Effector memory CD8-positive, alpha-beta T cell (primary cell): ENCODE measurements around the gene CDH4.

Source experiments
- ATAC-seq: fragments of 150-1000 bp; cut with Tn5 transposase; replicated peaks from 2 replicates; pipeline ENCODE4 v1.10.0; 2021; ENCODE audit warnings: mild to moderate bottlenecking, moderate library complexity
- DNase-seq, 3 experiments: peaks; one replicate each; pipeline ENCODE4 v3.0.0; 2021
- H3K27ac Mint-ChIP-seq, 2 donors: one replicate each; pipeline ENCODE4 v1.8.0; 2022; ENCODE audit warnings: mild to moderate bottlenecking in 2 of 2, mixed read lengths in 2 of 2, moderate library complexity in 2 of 2
- H3K27me3 Mint-ChIP-seq, 2 donors: one replicate each; pipeline ENCODE4 v1.8.0; 2022; ENCODE audit warnings: mixed read lengths in 2 of 2
- H3K36me3 Mint-ChIP-seq: one replicate; pipeline ENCODE4 v1.8.0; 2022; ENCODE audit warnings: mild to moderate bottlenecking, moderate library complexity, mixed read lengths; ENCODE audit not compliant: insufficient read depth
- H3K4me1 Mint-ChIP-seq, 2 donors: one replicate each; pipeline ENCODE4 v1.8.0; 2022; ENCODE audit warnings: low read depth in 2 of 2, mixed read lengths in 2 of 2
- H3K4me3 Mint-ChIP-seq, 2 donors: one replicate each; pipeline ENCODE4 v1.8.0; 2022; ENCODE audit warnings: mild to moderate bottlenecking in 2 of 2, mixed read lengths in 2 of 2, moderate library complexity in 2 of 2
- H3K9me3 Mint-ChIP-seq, 2 donors: one replicate each; pipeline ENCODE4 v1.8.0; 2022; ENCODE audit warnings: mixed read lengths in 2 of 2

Gene CDH4

DNA sequence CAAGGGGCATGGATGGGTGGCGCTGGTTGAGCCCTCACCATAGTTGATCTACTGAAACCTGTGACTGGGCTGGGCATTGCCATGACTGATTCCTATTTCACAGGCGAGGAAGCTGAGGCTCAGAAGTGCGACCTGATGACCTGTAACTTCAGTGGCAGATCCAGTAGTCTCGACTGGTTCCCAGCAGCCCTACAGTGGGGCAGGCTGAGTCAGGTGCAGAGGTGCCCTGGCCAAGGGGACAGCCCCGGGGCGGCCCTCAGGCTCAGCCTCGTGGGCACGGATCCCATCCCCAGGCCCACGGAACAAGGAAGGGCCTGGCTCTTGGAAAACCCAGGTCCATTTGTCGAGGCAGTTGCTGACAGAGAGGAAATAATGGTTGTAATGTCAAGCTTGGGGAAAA is 283.0 kb downstream of the CDH4 start:
- H3K9me3 Mint-ChIP-seq = no peaks in the 10 kb centered on the region
- no peak overlapping the region for H3K4me3 Mint-ChIP-seq
- ATAC-seq (no peak), DNase-seq (no peak)
- no peaks in the 10 kb centered on the region for H3K4me1 Mint-ChIP-seq
- no peak overlapping the region for H3K27ac Mint-ChIP-seq
- H3K36me3 Mint-ChIP-seq = no peaks in the 10 kb centered on the region
- H3K27me3 Mint-ChIP-seq = peaks cover 0 to 16% of the 10 kb centered on the region in 2 donors

DNA sequence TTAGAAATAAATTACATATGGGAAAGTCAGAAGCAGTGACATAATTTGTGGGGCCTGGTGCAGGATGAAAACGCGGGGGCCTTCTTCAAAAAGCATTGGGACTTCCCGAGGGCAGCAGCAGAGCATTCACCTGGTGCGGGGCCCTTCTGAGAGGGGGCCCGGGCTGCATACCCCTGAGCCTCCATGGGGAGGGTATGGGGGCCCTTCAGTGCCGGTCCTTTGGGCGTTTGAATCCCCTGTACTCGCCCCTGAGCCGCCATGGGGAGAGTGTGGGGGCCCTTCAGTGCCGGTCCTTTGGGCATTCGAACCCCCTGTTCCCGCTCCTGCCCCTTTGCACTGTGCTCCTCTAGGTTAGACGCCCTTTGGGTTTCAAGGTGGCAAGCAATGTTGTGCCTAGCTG is 283.5 kb downstream of the CDH4 start:
- Mint-ChIP-seq H3K27ac (no peak overlapping the region), H3K27me3 (peaks cover 0 to 11% of the 10 kb centered on the region in 2 donors), H3K4me1 (no peaks in the 10 kb centered on the region), H3K9me3 (no peaks in the 10 kb centered on the region), H3K4me3 (no peak overlapping the region), H3K36me3 (no peaks in the 10 kb centered on the region)
- ATAC-seq = no peak
- no peak for DNase-seq

DNA sequence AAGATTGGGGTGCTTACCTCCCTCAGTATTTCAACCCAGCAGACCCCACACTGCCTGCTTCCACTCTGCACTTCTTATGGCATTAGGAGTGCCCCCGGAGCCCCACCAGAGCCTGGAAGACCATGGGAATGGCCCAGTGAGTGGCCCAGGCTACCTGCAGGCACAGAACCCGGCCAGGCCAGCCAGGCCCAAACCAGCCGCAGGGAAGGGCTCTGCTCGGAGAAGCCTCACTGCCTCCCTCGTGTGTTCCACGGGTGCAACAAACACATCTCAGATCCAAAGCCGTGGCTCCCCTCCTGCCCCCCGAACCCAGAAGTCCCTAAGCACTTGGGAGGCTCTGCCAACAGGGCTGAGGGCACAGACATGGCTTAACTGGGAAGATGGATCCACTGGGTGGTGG is 283.9 kb downstream of the CDH4 start:
- H3K36me3 Mint-ChIP-seq = no peaks in the 10 kb centered on the region
- peaks cover 0 to 9% of the 10 kb centered on the region in 2 donors for H3K27me3 Mint-ChIP-seq
- H3K4me3 Mint-ChIP-seq = no peak overlapping the region
- no peak for DNase-seq
- H3K27ac Mint-ChIP-seq = no peak overlapping the region
- no peaks in the 10 kb centered on the region for H3K9me3 Mint-ChIP-seq
- no peak for ATAC-seq
- no peaks in the 10 kb centered on the region for H3K4me1 Mint-ChIP-seq

DNA sequence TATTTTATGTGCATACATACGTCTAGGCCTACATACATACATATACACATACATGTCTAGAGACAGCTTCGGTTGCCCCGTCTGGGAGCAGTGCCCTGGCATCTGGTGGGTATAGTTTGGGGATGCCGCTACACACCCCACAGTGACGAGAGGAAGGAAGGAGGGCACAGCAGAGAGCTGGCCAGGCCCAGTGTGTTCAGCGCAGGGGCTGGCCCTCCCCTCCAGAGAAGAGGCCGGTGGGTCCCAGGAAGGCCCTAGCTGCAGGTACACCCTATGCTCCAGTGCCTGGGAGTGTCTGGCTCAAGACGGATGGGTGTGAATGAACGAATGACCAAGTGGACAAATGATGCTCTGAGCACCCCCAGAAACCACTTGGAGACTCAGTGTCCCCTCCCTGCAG is 284.6 kb downstream of the CDH4 start:
- H3K36me3 Mint-ChIP-seq = no peaks in the 10 kb centered on the region
- no peak for DNase-seq
- H3K27ac Mint-ChIP-seq = no peak overlapping the region
- no peaks in the 10 kb centered on the region for H3K4me1 Mint-ChIP-seq
- H3K27me3 Mint-ChIP-seq = peaks cover 0 to 9% of the 10 kb centered on the region in 2 donors
- H3K4me3 Mint-ChIP-seq = no peak overlapping the region
- ATAC-seq = no peak
- no peaks in the 10 kb centered on the region for H3K9me3 Mint-ChIP-seq

DNA sequence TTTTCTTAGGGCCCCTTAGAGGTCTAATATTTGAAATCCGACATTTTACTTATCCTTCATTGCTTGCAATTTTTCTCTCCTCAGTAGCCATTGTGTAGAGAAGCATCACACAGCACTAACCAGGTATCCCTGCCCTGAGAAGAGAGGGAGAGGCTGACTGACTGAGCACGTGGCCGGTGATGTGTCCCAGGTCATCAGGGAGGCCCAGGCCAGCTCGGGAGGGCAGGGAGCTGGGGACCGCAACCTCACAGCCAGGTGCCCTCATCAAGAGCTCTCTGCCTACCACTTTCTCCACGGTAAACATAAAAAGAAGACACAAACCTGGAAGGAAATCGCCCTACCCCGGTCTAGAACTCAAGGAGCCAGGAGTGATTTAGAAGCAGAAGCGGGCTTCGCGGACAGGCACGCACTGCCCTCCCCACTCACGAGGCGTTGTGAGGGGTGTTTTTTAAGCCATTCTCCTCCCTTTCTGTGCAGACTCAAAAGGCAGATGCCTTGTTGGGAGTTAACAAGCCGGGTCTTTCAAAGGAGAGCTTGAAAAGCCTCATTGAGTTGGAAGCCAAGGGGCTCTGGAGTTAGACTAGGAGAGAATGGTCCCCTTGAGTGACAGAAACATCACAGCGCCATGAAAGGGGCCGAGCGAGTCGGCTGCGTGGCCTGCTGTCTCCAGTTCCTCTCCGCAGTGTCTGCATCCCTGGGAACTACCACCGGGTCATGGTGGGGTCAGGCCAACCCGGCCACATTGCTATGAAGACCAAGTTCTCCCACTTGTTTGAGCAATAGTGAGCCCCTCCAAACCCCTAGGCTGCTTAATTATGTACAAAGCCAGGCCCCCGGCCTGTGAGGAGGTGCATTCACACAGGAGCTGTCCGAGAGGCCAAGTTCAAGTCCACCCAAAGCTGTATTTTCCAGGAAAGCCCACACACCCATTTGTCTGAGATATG is 285.4 kb downstream of the CDH4 start:
- no peaks in the 10 kb centered on the region for H3K36me3 Mint-ChIP-seq
- DNase-seq (no peak), ATAC-seq (no peak)
- no peak overlapping the region for H3K27ac Mint-ChIP-seq
- no peaks in the 10 kb centered on the region for H3K9me3 Mint-ChIP-seq
- H3K4me3 Mint-ChIP-seq = no peak overlapping the region
- H3K27me3 Mint-ChIP-seq = peaks cover 0 to 5% of the 10 kb centered on the region in 2 donors
- no peaks in the 10 kb centered on the region for H3K4me1 Mint-ChIP-seq

DNA sequence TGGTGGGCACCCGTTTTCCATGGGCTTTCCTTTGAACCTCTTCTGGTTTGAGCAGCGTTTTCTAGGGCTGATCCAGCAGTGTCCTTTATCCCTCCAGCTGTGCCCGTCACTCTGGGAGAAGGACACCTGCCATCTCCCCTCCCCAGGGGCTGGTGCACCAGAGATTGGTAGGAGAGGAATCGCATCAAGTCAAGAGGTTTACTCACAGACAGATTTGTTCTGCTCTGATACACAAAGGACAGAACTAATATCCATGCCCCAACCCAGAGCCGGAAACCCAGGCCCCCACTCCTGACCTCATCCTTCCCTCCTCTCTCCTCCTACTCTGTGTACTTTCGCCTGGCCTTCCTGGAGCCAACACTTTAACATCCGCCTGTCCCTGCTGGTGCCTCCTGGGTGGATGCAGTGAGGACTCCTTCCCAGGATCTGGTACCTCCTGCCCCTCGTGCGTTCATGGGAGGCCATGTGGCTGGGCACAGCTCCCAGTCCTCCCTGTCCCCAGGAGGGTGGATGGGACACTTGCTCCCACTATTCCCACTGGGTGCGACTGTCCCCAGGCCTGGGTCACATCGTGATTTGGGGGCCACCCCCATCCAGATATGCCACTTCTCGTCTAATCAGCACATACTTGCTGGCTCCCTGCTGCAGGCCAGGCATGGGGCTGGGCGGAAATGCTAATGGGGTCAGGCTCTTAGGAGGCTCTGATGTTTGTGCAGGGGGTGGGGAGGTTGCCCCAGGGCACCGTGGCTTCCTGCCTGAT is 286.3 kb downstream of the CDH4 start:
- no peaks in the 10 kb centered on the region for H3K36me3 Mint-ChIP-seq
- no peaks in the 10 kb centered on the region for H3K4me1 Mint-ChIP-seq
- no peak overlapping the region for H3K4me3 Mint-ChIP-seq
- DNase-seq (no peak), ATAC-seq (no peak)
- no peak overlapping the region for H3K27ac Mint-ChIP-seq
- no peaks in the 10 kb centered on the region for H3K9me3 Mint-ChIP-seq
- H3K27me3 Mint-ChIP-seq = no peaks in the 10 kb centered on the region

DNA sequence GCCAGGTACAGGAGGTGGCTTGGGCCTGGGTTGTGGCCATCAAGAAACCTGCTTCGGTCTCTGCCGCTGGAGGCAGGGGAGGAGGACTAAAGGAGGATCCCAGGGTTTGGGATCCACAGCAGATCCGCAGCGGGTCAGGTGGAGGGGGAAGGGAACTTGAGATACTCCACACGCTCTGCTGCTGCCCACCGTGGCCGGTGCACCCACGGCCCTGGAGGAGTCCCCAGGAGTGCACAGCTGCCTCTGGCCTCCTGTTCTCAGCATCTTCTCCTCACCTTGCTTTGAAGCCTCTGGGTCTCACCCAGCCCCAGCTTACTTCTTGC is 286.8 kb downstream of the CDH4 start:
- ATAC-seq (no peak), DNase-seq (no peak)
- Mint-ChIP-seq H3K4me3 (no peak overlapping the region), H3K36me3 (peaks cover 4% of the 10 kb centered on the region), H3K9me3 (no peaks in the 10 kb centered on the region), H3K27ac (no peak overlapping the region), H3K27me3 (no peaks in the 10 kb centered on the region), H3K4me1 (no peaks in the 10 kb centered on the region)

DNA sequence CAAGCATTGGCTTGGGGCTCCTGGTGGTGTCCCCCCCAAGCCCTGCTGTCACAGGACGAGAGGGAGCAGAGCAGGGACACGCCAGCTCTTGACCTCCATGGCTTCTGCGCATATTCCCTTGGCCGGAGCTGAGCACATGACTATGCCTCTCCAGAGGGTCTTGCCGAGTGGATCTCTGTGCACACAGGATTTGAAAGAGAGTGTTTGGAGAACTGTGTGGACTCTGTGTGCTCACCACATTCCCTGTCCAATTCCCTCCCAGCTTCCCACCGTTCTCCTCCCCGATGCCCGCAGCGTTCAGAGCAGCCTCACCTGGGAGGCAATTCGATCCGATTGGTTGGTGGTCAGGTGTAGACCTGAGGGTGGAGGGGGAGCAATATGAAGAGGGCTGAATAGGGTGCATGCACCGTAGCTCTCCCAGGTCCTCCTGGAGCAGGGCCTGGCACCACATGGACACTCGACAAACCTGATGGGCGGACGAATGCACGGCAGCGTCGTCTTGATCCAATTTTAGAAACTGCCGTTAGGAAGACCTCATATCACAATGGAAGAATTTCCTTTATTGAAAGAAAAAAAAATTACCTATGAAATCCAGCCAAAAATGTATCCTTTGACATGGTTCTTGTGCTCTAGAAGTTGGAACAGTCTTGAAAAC is 287.8 kb downstream of the CDH4 start:
- DNase-seq = no peak
- ATAC-seq = no peak
- Mint-ChIP-seq H3K36me3 (peaks cover 6% of the 10 kb centered on the region), H3K9me3 (no peaks in the 10 kb centered on the region), H3K4me3 (no peak overlapping the region), H3K4me1 (no peaks in the 10 kb centered on the region), H3K27me3 (no peaks in the 10 kb centered on the region), H3K27ac (no peak overlapping the region)

DNA sequence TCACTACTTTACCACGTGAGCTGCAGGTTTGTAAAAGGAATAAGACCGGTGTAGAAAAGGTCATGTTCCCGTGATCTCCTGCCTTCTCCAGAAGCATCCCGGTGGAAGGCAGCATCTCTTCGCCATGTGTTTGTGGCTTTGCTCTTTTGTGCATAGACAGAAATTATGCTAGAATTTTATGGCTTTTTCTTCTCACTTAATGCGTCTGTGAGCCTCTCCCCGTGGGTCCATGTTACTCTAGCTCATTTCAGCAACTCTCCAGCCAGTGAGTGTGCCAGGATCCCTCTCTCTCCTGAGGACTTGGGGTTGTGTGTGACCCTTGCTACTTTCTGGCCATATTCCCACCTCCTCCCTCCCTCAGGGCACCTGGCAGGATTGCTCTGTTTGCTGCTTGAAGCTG is 289.5 kb downstream of the CDH4 start:
- no peak for DNase-seq
- H3K4me1 Mint-ChIP-seq = no peaks in the 10 kb centered on the region
- no peak overlapping the region for H3K27ac Mint-ChIP-seq
- H3K9me3 Mint-ChIP-seq = peaks cover 0 to 8% of the 10 kb centered on the region in 2 donors
- no peak overlapping the region for H3K4me3 Mint-ChIP-seq
- H3K27me3 Mint-ChIP-seq = no peaks in the 10 kb centered on the region
- H3K36me3 Mint-ChIP-seq = peaks cover 6% of the 10 kb centered on the region
- no peak for ATAC-seq

DNA sequence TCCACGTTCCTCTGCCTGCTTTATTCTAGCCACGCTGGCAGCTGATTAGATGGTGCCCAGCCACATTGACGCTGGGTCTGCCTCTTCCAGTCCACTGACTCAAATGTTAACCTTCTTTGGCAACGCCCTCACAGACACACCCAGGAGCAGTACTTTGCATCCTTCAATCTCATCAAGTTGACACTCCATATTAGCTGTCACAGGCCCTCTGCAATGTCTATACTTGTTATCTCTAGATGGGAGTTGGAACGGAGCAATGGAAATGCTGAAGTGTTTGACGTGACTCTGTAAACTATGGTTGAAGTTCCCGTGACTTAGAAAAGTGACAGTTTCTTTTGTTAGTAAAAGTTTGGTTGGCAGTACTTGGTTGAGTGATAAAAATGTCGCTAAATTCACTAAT is 291.0 kb downstream of the CDH4 start:
- ATAC-seq = no peak
- DNase-seq = no peak
- H3K36me3 Mint-ChIP-seq = peaks cover 6% of the 10 kb centered on the region

DNA sequence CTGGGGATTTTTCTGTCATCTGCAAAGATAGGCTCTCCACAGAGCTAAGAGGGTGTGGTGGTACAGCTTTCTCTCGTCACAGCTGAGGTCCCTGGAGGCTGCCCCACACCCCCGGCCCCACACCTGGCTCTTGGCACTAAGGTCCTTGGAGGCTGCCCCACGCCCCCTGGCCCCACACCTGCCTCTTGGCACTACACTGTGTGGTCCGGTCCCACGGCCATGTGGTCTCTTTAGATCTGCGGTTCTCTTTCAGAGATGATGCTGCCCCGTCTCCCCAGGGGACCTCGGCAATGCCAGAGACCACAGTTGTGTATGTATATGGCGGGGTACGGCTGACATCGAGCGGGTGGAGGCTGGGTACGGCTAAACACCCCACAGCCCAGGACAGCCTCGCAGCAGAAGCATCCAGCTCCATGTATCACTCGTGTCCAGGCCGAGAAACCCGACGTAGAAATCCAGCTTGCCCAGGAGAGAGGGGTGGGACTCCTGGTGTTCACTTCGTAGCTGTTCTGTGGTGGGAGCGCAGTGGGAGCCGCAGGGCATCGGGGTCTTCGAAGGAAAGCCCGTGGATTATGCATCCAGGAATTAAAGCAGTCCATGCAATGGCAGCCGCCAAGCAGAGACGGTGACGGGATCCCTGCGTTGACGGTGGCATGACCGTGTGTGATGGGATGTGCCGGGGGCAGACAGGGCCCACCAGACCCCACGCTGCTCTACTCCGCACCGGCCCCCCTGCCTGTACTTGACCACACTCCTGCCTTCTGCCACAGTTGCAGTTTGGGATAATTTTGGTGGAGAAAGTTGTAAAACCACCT is 292.1 kb downstream of the CDH4 start:
- Mint-ChIP-seq H3K4me1 (no peaks in the 10 kb centered on the region), H3K4me3 (no peak overlapping the region), H3K36me3 (peaks cover 6% of the 10 kb centered on the region), H3K27ac (no peak overlapping the region), H3K9me3 (peaks cover 0 to 8% of the 10 kb centered on the region in 2 donors), H3K27me3 (peaks cover 0 to 14% of the 10 kb centered on the region in 2 donors)
- ATAC-seq (no peak), DNase-seq (no peak)

More for the DNA sequence above, 291.0 kb downstream of the CDH4 start:
- Mint-ChIP-seq H3K9me3 (peaks cover 0 to 8% of the 10 kb centered on the region in 2 donors), H3K4me1 (no peaks in the 10 kb centered on the region), H3K27me3 (peaks cover 0 to 4% of the 10 kb centered on the region in 2 donors), H3K4me3 (no peak overlapping the region), H3K27ac (no peak overlapping the region)

DNA sequence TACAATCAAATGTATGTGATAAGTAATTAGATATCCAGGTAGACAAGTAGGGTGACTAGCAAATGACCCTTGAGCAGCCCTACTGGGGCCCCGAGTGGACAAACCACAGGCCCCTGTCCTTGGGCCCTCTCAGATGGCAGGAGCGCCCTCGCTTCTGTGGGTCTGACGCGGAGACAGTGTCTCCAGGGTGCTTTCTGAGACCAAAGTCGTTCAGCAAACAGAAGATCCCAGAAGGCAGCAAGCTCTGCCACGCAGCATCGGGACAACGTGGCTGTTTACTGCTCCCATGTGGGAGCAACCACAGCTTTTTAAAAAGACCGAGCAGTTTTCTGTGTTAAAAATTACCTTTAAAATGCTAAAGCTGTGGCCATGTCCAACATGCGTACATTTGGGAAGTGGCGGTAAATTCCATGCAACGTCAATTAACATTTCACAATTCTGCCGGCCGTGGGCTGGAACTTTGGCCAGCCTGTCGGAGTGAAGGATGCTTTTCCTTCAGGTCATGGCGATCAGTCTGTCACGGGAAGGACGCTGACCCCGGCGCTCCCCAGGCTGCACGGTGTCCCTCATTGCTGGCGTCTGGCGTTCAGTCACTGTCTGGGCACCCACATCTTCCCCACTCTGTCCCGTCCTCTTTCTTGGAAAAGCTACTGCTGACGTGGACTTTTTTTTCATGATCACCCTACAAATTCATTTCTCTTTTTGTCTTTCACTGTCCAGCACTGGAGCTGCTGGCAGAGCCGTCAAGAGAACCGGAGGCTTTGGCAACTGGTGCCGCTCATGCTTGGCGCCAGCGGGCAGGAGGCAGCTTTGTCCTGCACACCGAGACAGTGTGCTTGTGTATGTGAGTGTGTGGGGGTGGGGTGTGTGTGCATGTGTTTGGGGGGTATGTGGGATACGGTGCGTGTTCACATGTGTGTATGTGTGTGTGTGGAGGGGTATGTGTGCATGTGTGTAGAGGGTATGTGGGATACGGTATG is 293.1 kb downstream of the CDH4 start:
- Mint-ChIP-seq H3K27me3 (peaks cover 0 to 24% of the 10 kb centered on the region in 2 donors), H3K4me1 (no peaks in the 10 kb centered on the region), H3K27ac (no peak overlapping the region), H3K4me3 (no peak overlapping the region), H3K36me3 (peaks cover 6% of the 10 kb centered on the region), H3K9me3 (peaks cover 0 to 8% of the 10 kb centered on the region in 2 donors)
- ATAC-seq = no peak
- no peak for DNase-seq
